Measurements from ENCODE around the gene LRRC61. TPM values are rescaled to one million over a fixed set of nuclear protein-coding genes. Genes with fewer than 3 reads are reported as not detected.

Gene LRRC61
- polyA plus RNA-seq, 1 of the 3 experiments (the other 2 are of a cell fraction), result 0.99 TPM

GRCh38 chr7:150322114-150322832 lies 882 bp upstream of the LRRC61 start:
- no peak for TF ChIP-seq USF1 (IDR thresholded peaks at IDR 0.05; ENCODE audit: borderline replicate concordance, low read depth)
- 0 out of 2 replicates have a peak, but pooled peaks have one; percentile 37 for TF ChIP-seq FOXJ3 (CRISPR knock-in tag; IDR thresholded peaks at IDR 0.05)
- ChIA-PET CTCF (interaction anchor here (1.1 to 1.8 kb wide), 4 partner anchors 9 to 548 kb away, joined by 3 to 4 read pairs (median 3); no protein-coding TSS in a partner anchor), POLR2A (no interaction called here)
- Histone ChIP-seq H3K9me2 (no peaks in the 10 kb centered on the region), H3K4me2 (peak overlapping the region; percentile 57; the same call in 1 of the 2 replicates), H3K27ac (ENCODE audit: low read depth in 2 of 2, low read length in 1 of 2) (peak overlapping the region in 1 of 2 experiments; percentile 58; a peak in 1 of 4 replicates), H3K27me3 (ENCODE audit: insufficient read depth) (peaks cover 5% of the 10 kb centered on the region; the same call in 1 of the 2 replicates), H3K4me1 (ENCODE audit: control insufficient read depth in 1 of 2, insufficient read depth in 2 of 2, low read depth in 1 of 2, low read length in 1 of 2) (peaks cover 0 to 7% of the 10 kb centered on the region in 2 experiments; a peak in 1 of 4 replicates), H3F3A (replicated peaks; ENCODE audit: insufficient read depth) (no peaks in the 10 kb centered on the region), H2AFZ (ENCODE audit: low read depth) (peak overlapping the region; percentile 78), H3K36me3 (replicated peaks in 1 of 2; ENCODE audit: control insufficient read depth in 1 of 2, insufficient read depth in 2 of 2, low read length in 1 of 2) (no peaks in the 10 kb centered on the region), H3K9me3 (no peaks in the 10 kb centered on the region), H3K79me2 (ENCODE audit: insufficient read depth) (no peaks in the 10 kb centered on the region), H3K4me3 (ENCODE audit: low read depth in 2 of 2, low read length in 1 of 2) (peak overlapping the region in 1 of 2 experiments; percentile 48; a peak in 2 of 4 replicates), H4K20me1 (ENCODE audit: insufficient read depth) (no peaks in the 10 kb centered on the region), H3K9ac (no peak overlapping the region)
- no peak for DNase-seq
- 77% methylated on average over 4 of the region's 4 CpGs for WGBS (ENCODE audit: low lambda C conversion rate)

GRCh38 chr7:150323682-150324372 lies 672 bp downstream of the LRRC61 start:
- Histone ChIP-seq H3K4me3 (ENCODE audit: low read depth in 2 of 2, low read length in 1 of 2) (peak overlapping the region; percentile 38 to 48), H4K20me1 (ENCODE audit: insufficient read depth) (no peaks in the 10 kb centered on the region), H3F3A (replicated peaks; ENCODE audit: insufficient read depth) (no peaks in the 10 kb centered on the region), H2AFZ (ENCODE audit: low read depth) (peak overlapping the region; percentile 78; the same call in 1 of the 2 replicates), H3K79me2 (ENCODE audit: insufficient read depth) (no peaks in the 10 kb centered on the region), H3K9me2 (no peaks in the 10 kb centered on the region), H3K4me2 (peak overlapping the region; percentile 57; the same call in 1 of the 2 replicates), H3K36me3 (replicated peaks in 1 of 2; ENCODE audit: control insufficient read depth in 1 of 2, insufficient read depth in 2 of 2, low read length in 1 of 2) (no peaks in the 10 kb centered on the region), H3K4me1 (ENCODE audit: control insufficient read depth in 1 of 2, insufficient read depth in 2 of 2, low read depth in 1 of 2, low read length in 1 of 2) (peaks cover 0 to 7% of the 10 kb centered on the region in 2 experiments; a peak in 1 of 4 replicates), H3K9me3 (no peaks in the 10 kb centered on the region), H3K27ac (ENCODE audit: low read depth in 2 of 2, low read length in 1 of 2) (peak overlapping the region in 1 of 2 experiments; percentile 58; a peak in 1 of 4 replicates), H3K27me3 (ENCODE audit: insufficient read depth) (peaks cover 5% of the 10 kb centered on the region; the same call in 1 of the 2 replicates), H3K9ac (no peak overlapping the region)
- peak; percentile 54 for DNase-seq
- ChIA-PET CTCF (interaction anchor here (0.8 to 1.8 kb wide), 8 partner anchors 8 to 546 kb away, joined by 3 to 9 read pairs (median 4); partner anchors contain the start of gene REPIN1), POLR2A (interaction anchor here (0.7 to 2.1 kb wide), 5 partner anchors 12 to 86 kb away, joined by 3 to 9 read pairs (median 3); partner anchors contain the start of gene REPIN1)
- 39% methylated on average over 16 of the region's 16 CpGs for WGBS (ENCODE audit: low lambda C conversion rate)
- no peak for TF ChIP-seq MXI1 (IDR thresholded peaks at IDR 0.05; ENCODE audit: low read depth, low read length)
- TF ChIP-seq, protein P1, sequence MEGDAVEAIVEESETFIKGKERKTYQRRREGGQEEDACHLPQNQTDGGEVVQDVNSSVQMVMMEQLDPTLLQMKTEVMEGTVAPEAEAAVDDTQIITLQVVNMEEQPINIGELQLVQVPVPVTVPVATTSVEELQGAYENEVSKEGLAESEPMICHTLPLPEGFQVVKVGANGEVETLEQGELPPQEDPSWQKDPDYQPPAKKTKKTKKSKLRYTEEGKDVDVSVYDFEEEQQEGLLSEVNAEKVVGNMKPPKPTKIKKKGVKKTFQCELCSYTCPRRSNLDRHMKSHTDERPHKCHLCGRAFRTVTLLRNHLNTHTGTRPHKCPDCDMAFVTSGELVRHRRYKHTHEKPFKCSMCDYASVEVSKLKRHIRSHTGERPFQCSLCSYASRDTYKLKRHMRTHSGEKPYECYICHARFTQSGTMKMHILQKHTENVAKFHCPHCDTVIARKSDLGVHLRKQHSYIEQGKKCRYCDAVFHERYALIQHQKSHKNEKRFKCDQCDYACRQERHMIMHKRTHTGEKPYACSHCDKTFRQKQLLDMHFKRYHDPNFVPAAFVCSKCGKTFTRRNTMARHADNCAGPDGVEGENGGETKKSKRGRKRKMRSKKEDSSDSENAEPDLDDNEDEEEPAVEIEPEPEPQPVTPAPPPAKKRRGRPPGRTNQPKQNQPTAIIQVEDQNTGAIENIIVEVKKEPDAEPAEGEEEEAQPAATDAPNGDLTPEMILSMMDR (IDR thresholded peaks at IDR 0.05), result no peak
